Heart left ventricle (tissue), 16 donors: ENCODE measurements around the gene NLRP9. TPM values are rescaled to one million over a fixed set of nuclear protein-coding genes. Genes with fewer than 3 reads are reported as not detected.

Source experiments
- ATAC-seq, 4 donors: fragments of 200-7000 bp; cut with Tn5 transposase; one replicate each; pipeline ENCODE4 v1.9.1; 2020 to 2022; ENCODE audit warnings: moderate library complexity in 4 of 4, mild to moderate bottlenecking in 3 of 4, moderate number of reproducible peaks in 1 of 4
- DNase-seq, 5 donors: peaks; one replicate each; pipeline ENCODE4 v3.0.0-alpha.2; 2020
- H3K27ac ChIP-seq, 12 donors: fragments of 200-600 bp; sonication (generic) in 4 of 12; one replicate each; pipeline versions ENCODE4 v1.5.0 to v1.8.0; 2016 to 2022; ENCODE audit warnings: mild to moderate bottlenecking in 2 of 12
- H3K27me3 ChIP-seq, 9 donors: fragments of 200-600 bp; sonication (generic) in 2 of 9; one replicate each; pipeline versions ENCODE4 v1.5.1 to v1.8.0; 2016 to 2022; ENCODE audit warnings: mild to moderate bottlenecking in 3 of 9
- H3K36me3 ChIP-seq, 9 donors: fragments of 200-600 bp; sonication (generic) in 2 of 9; one replicate each; pipeline versions ENCODE4 v1.5.0 to v1.8.0; 2018 to 2022; ENCODE audit warnings: mild to moderate bottlenecking in 2 of 9
- H3K4me1 ChIP-seq, 12 donors: fragments of 200-600 bp; sonication (generic) in 4 of 12; one replicate each; pipeline versions ENCODE4 v1.5.0 to v1.8.0; 2016 to 2022; ENCODE audit warnings: mild to moderate bottlenecking in 3 of 12
- H3K4me3 ChIP-seq, 12 donors: fragments of 200-600 bp; sonication (generic) in 4 of 12; one replicate each; pipeline versions ENCODE4 v1.5.0 to v1.8.0; 2017 to 2022; ENCODE audit warnings: mild to moderate bottlenecking in 9 of 12, moderate library complexity in 4 of 12
- H3K9me3 ChIP-seq, 12 donors: fragments of 200-600 bp; sonication (generic) in 4 of 12; one replicate each; pipeline versions ENCODE4 v1.5.0 to v1.8.0; 2016 to 2022; ENCODE audit warnings: mild to moderate bottlenecking in 1 of 12
- CTCF ChIP-seq, 12 donors: fragments of 200-600 bp; sonication (generic) in 4 of 12; IDR thresholded peaks; one replicate each; pipeline versions ENCODE4 v1.5.0 to v1.8.0; 2018 to 2022; ENCODE audit warnings: antibody characterized with exemption in 12 of 12, mild to moderate bottlenecking in 5 of 12
- POLR2A ChIP-seq, 2 donors: fragments of 450-650 bp; IDR thresholded peaks; one replicate each; pipeline ENCODE4 v1.6.1; 2017; ENCODE audit warnings: antibody characterized with exemption in 2 of 2, mild to moderate bottlenecking in 2 of 2, moderate library complexity in 2 of 2
- WGBS, 4 donors: extraction: QIAGEN DNeasy Blood & Tissue Kit in 2 of 4; methylation state at CpG; one replicate each; pipeline versions ENCODE4 v1.1.5 to v1.1.7; 2013 to 2018; 5-methylcytosine and 5-hydroxymethylcytosine counted together
- intact Hi-C, 10 donors: fragments of 100-400 bp; cut with DNase I; formaldehyde crosslinking; loops; one replicate each; pipeline versions ENCODE4 v1.11.1 to v1.14.2; 2022
- polyA plus RNA-seq, 2 donors: library from polyadenylated mRNA; stranded (reverse); fragments of 200-250 nt; gene quantifications; one replicate each; pipeline ENCODE4 v1.2.3, GENCODE V29; 2013
- total RNA-seq, 9 donors: library from RNA; depleted of rRNA in 2 of 9; stranded (reverse); fragments of >200 nt in 2 of 9; fragmentation: NEBNext Ultra II Directional in 3 of 9; extraction: Animal tissue kit (Norgen Biotek cat#: 25700) in 3 of 9; gene quantifications; one replicate each; pipeline versions ENCODE4 v1.1.0 to v1.2.4, GENCODE V29; 2016 to 2023
- donor health status: ischemic (EF 13 %, LVEDD 7.1; RV severe dilation, severe dysfunction).
- donor health status: healthy with polysubstance abuse.
- donor health status: DM: no; HTN: yes; CAD: no.
- donor health status: DM: no; HTN: no; CAD: no.
- donor health status: ischemic (EF 25% LVEDD 6.9; RV normal size, moderate dysfunction).
- donor health status: ischemic (EF 25% LVEDD 5.7; RV mildly dilated, moderate dysfunction).
- donor health status: healthy.
- donor health status: DM: yes; HTN: yes; CAD: no.
- donor health status: ischemic (EF 35%, LVEDD 5.7; RV mildly dilated, moderate dysfunction).
- donor health status: nonischemic (EF 11% LVEDD 7.7; RV severe dilation, severe dysfunction).
- donor health status: DM: yes; HTN: yes; CAD: no.
- donor health status: PGD.
- donor health status: ischemic (EF 29% LVEDD 5.4; RV normal size, mild dysfunction).
- donor health status: nonischemic (EF 23%, LVEDD 6.1; RV moderate dilation, normal function).

Gene NLRP9
- total and polyA plus RNA-seq, 11 donors, result not detected

DNA sequence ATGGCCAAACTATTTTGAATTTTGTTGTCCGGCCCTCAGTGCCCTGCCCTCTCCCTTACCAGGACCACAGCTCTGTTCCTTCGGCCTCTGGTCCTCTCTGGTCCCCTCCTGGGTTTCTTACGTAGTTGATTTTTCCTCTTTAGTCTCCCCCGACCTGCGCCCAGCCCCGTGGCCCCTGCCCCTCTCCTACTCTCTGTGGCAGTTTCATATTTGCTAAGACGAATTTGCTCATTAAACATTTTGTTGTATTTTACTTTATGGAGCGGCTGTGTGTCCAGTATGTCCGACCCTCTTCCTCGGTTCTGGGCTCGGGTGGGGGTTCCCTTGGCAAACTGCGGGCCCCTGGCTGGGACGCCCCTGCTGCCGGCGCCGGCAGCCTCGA, 63.8 kb downstream of the NLRP9 start:
- no peaks in the 10 kb centered on the region for H3K9me3 ChIP-seq
- H3K4me3 ChIP-seq, result peak overlapping the region; percentile 61 to 99 (median 80)
- no peaks in the 10 kb centered on the region for H3K27me3 ChIP-seq
- TF ChIP-seq CTCF (IDR thresholded peaks at IDR 0.05), result no peak
- no peak for TF ChIP-seq POLR2A (IDR thresholded peaks at IDR 0.05)
- intact Hi-C loops, result loop anchor here in 1 of 10 donors (2.0 kb wide), 1 partner anchor 20 kb away; the partner anchor contains the start of gene U2AF2
- DNase-seq (no peak), ATAC-seq (no peak)
- peaks cover 12 to 62% (median 35%) of the 10 kb centered on the region in 12 donors for H3K4me1 ChIP-seq
- 21 to 34% (median 23%) methylated on average over 11 to 17 of the region's 17 CpGs for WGBS, 4 donors
- H3K27ac ChIP-seq, result peak overlapping the region; percentile 72 to 98 (median 90)
- H3K36me3 ChIP-seq, result peaks cover 2 to 59% (median 44%) of the 10 kb centered on the region in 9 donors

- H3K4me3 ChIP-seq, result no peak overlapping the region
- peak overlapping the region in 1 of 12 donors; percentile 87 for H3K27ac ChIP-seq
Observed at GRCh38 chr19:55673889-55674288, 64.3 kb downstream of the NLRP9 start.

GRCh38 chr19:55673465-55673864, 64.7 kb downstream of the NLRP9 start:
- Histone ChIP-seq H3K27me3 (no peaks in the 10 kb centered on the region), H3K9me3 (no peaks in the 10 kb centered on the region), H3K4me1 (peaks cover 12 to 55% (median 32%) of the 10 kb centered on the region in 12 donors), H3K27ac (no peak overlapping the region), H3K36me3 (peaks cover 0 to 59% (median 44%) of the 10 kb centered on the region in 9 donors), H3K4me3 (no peak overlapping the region)
- 75 to 80% (median 79%) methylated on average over 9 of the region's 9 CpGs for WGBS, 4 donors
- ATAC-seq, result no peak
- DNase-seq, result peak in 1 of 5 donors; percentile 50
- no peak for TF ChIP-seq CTCF (IDR thresholded peaks at IDR 0.05)
- no peak for TF ChIP-seq POLR2A (IDR thresholded peaks at IDR 0.05)
- intact Hi-C loops, result loop anchor here in 1 of 10 donors (2.0 kb wide), 1 partner anchor 15 kb away; no protein-coding TSS in a partner anchor

More at GRCh38 chr19:55673889-55674288, 64.3 kb downstream of the NLRP9 start:
- ATAC-seq (no peak), DNase-seq (no peak)
- TF ChIP-seq CTCF (IDR thresholded peaks at IDR 0.05) (no peak), POLR2A (IDR thresholded peaks at IDR 0.05) (no peak)
- Histone ChIP-seq H3K27me3 (no peaks in the 10 kb centered on the region), H3K4me1 (peaks cover 12 to 59% (median 34%) of the 10 kb centered on the region in 12 donors), H3K36me3 (peaks cover 2 to 59% (median 44%) of the 10 kb centered on the region in 9 donors), H3K9me3 (no peaks in the 10 kb centered on the region)
- intact Hi-C loops, result loop anchor here in 2 of 10 donors (2.0 kb wide), 2 partner anchors 15 to 19 kb away; partner anchors contain the start of gene U2AF2 (in 1 of the 2)
- 68 to 73% (median 72%) methylated on average over 3 to 15 of the region's 15 CpGs for WGBS, 4 donors

DNA sequence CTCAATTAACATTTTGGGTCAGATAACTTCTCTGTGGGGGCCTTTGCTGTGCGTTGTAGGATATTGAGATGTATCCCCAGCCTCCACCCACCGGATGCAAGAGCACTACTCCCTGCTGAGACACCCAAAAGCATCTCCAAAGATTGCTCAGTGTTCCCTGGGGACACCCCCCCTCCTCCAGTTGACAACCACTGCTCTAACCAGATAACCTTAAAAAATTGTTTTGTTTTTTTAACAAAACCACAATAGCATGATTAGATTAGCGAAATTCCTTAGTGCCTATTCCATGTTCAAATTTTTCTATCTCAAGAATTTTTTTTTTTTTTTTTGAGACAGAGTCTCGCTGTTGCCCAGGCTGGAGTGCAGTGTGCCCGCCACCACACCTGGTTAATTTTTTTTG, 65.8 kb downstream of the NLRP9 start:
- Histone ChIP-seq H3K4me3 (no peak overlapping the region), H3K36me3 (peaks cover 0 to 65% (median 52%) of the 10 kb centered on the region in 9 donors), H3K9me3 (no peaks in the 10 kb centered on the region), H3K27me3 (no peaks in the 10 kb centered on the region), H3K27ac (no peak overlapping the region), H3K4me1 (peaks cover 9 to 54% (median 26%) of the 10 kb centered on the region in 12 donors)
- 79 to 84% (median 81%) methylated on average over 5 of the region's 5 CpGs for WGBS, 4 donors
- DNase-seq (no peak), ATAC-seq (no peak)
- no peak for TF ChIP-seq POLR2A (IDR thresholded peaks at IDR 0.05)
- TF ChIP-seq CTCF (IDR thresholded peaks at IDR 0.05), result no peak
- intact Hi-C loops, result loop anchor here in 1 of 10 donors (2.0 kb wide), 1 partner anchor 14 kb away; no protein-coding TSS in a partner anchor
